ENCODE data around the gene RBP3. TPM values are rescaled to one million over a fixed set of nuclear protein-coding genes. Genes with fewer than 3 reads are reported as not detected.

The RBP3 gene
- total RNA-seq, 2 donors from 2014 or later = not detected

DNA sequence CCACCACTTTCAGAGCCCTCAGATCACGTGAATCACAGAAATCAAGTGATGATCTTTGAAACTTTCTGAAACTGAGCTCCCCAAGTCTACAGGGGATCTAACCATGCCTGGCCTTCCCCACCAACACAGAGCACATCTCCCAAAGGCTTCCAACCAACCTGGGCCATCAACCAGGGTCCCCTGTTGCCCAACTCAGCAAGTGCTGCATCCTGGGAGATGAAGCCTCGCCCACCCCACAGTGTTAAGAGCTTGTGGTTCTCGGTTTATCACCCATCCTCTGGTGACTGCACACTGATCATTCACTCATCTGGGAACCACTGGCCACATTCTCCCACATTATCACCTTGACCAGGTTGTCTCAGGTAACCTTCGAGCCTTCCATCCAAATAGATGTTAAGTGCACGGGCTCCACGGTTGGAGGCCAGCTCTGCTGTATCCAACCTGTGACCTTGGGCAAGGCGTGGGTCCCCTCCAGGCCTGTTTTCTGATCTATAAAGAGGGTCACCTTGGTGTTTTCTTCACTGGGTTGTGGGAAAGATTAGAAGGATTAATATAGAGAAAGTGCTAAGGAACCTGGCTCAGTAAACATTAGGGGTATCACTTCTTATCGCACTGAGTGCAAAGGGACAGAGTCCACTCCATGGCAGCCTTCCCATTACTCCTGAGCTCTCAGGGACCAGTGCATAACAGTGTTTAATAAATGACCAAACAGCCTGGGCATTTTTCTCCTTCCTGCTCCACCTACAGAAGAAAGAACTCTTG lies 32.4 kb downstream of the RBP3 start:
- Histone ChIP-seq H3K27me3 (ENCODE audit: control insufficient read depth, insufficient read depth, low read length, poor library complexity, severe bottlenecking) (peaks cover 57% of the 10 kb centered on the region), H3K9me3 (ENCODE audit: control insufficient read depth, low read length) (no peaks in the 10 kb centered on the region), H3K4me3 (ENCODE audit: low read length) (no peak overlapping the region), H3K9ac (ENCODE audit: extremely low read depth, low read length, poor library complexity, severe bottlenecking) (no peak overlapping the region), H3K4me1 (ENCODE audit: control insufficient read depth, insufficient read depth, low read length) (no peaks in the 10 kb centered on the region), H3K36me3 (ENCODE audit: control insufficient read depth, insufficient read depth, low read length) (no peaks in the 10 kb centered on the region), H3K27ac (ENCODE audit: low read depth, low read length) (no peak overlapping the region)
- TF ChIP-seq CTCF (conservative IDR thresholded peaks at IDR 0.05) = no peak
- DNase-seq = peak; percentile 21
- H3K9me3 Mint-ChIP-seq = no peaks in the 10 kb centered on the region
- H3K4me3 Mint-ChIP-seq = no peak overlapping the region
- H3K27me3 Mint-ChIP-seq (ENCODE audit: insufficient read depth) = peaks cover 50% of the 10 kb centered on the region
- H3K4me1 Mint-ChIP-seq = peaks cover 20% of the 10 kb centered on the region
- no peak overlapping the region for H3K27ac Mint-ChIP-seq
- 62 to 79% methylated on average over 4 to 8 of the region's 8 CpGs for WGBS, 2 experiments (ENCODE audit: insufficient coverage in 1 of 2, insufficient read length in 1 of 2)
- H3K36me3 Mint-ChIP-seq (ENCODE audit: low read depth) = no peaks in the 10 kb centered on the region

- Histone ChIP-seq H3K4me1 (ENCODE audit: control insufficient read depth, insufficient read depth, low read length) (no peaks in the 10 kb centered on the region), H3K4me3 (ENCODE audit: low read length) (no peak overlapping the region), H3K27me3 (ENCODE audit: control insufficient read depth, insufficient read depth, low read length, poor library complexity, severe bottlenecking) (peaks cover 59% of the 10 kb centered on the region), H3K9me3 (ENCODE audit: control insufficient read depth, low read length) (no peaks in the 10 kb centered on the region), H3K36me3 (ENCODE audit: control insufficient read depth, insufficient read depth, low read length) (no peaks in the 10 kb centered on the region), H3K9ac (ENCODE audit: extremely low read depth, low read length, poor library complexity, severe bottlenecking) (no peak overlapping the region), H3K27ac (ENCODE audit: low read depth, low read length) (no peak overlapping the region)
- Mint-ChIP-seq H3K36me3 (ENCODE audit: low read depth) (no peaks in the 10 kb centered on the region), H3K4me3 (no peak overlapping the region), H3K27ac (no peak overlapping the region), H3K4me1 (peaks cover 20% of the 10 kb centered on the region), H3K9me3 (no peaks in the 10 kb centered on the region), H3K27me3 (ENCODE audit: insufficient read depth) (peaks cover 55% of the 10 kb centered on the region)
- peak; percentile 22 for DNase-seq
- WGBS, 2 experiments (ENCODE audit: insufficient coverage in 1 of 2, insufficient read length in 1 of 2) = 77 to 100% methylated on average over 1 of the region's 1 CpG
- no peak for TF ChIP-seq CTCF (conservative IDR thresholded peaks at IDR 0.05)
These were observed 32.9 kb downstream of the RBP3 start for GRCh38 chr10:47381103-47381395.

DNA sequence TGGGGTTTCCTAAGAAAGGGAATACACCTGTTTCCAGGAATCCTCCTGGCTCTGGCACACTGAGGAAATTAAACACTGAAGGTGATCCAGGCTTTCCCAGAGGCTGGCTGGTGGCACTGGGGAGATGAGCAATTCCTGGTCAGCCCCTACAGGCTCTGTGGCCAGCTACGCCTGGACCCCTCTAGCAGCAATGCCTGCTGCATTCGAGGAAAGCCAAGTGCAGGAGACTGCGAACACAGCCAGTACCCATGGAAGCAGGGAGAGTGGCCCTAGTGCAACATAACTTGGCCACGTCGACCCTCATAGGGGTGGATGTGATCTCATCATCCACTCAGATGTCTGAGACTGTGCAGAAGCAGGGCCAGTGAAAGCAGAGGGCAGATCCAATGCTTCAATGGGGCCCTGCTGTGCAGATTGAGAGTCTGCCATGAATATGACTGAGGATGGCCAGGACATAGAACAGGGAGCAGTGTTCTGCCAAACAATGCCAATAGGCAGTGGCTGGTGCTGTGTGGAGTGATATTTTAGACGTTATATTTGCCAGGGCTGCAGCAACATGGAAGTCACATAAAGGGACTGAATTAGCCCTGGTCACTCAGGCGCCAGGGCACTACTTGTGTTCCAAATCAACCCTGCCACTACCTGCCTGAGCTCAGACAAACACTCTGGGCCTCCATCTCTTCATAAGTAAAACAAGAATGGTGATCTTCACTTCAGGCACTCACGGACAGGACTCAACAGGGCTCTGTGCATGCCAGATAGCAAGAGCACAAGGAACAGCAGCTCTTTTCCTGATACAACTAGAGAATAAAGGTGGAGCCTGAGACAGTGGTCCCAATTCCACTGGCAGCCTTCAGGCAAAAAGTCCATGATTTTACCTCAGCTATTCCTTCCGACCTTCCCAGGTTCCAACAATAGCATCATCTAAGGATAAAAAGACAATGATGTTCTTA lies 33.5 kb downstream of the RBP3 start:
- WGBS, 2 experiments (ENCODE audit: insufficient coverage in 1 of 2, insufficient read length in 1 of 2) = 84 to 89% methylated on average over 8 to 9 of the region's 9 CpGs
- Histone ChIP-seq H3K9me3 (ENCODE audit: control insufficient read depth, low read length) (no peaks in the 10 kb centered on the region), H3K27me3 (ENCODE audit: control insufficient read depth, insufficient read depth, low read length, poor library complexity, severe bottlenecking) (peaks cover 59% of the 10 kb centered on the region), H3K4me1 (ENCODE audit: control insufficient read depth, insufficient read depth, low read length) (no peaks in the 10 kb centered on the region), H3K27ac (ENCODE audit: low read depth, low read length) (no peak overlapping the region), H3K9ac (ENCODE audit: extremely low read depth, low read length, poor library complexity, severe bottlenecking) (no peak overlapping the region), H3K36me3 (ENCODE audit: control insufficient read depth, insufficient read depth, low read length) (no peaks in the 10 kb centered on the region), H3K4me3 (ENCODE audit: low read length) (no peak overlapping the region)
- Mint-ChIP-seq H3K27ac (no peak overlapping the region), H3K36me3 (ENCODE audit: low read depth) (no peaks in the 10 kb centered on the region), H3K9me3 (no peaks in the 10 kb centered on the region), H3K27me3 (ENCODE audit: insufficient read depth) (peaks cover 57% of the 10 kb centered on the region), H3K4me3 (no peak overlapping the region), H3K4me1 (peaks cover 20% of the 10 kb centered on the region)
- TF ChIP-seq CTCF (conservative IDR thresholded peaks at IDR 0.05) = no peak
- DNase-seq = peak; percentile 29

Data from endodermal cell (in vitro differentiated cells).